DOHH2 (cell line): ENCODE results near the gene MAPKBP1.

ENCODE experiments used
- H3F3A ChIP-seq: fragments of 200-600 bp; sonication (generic), shearing (Covaris generic); 2 replicates; pipeline ENCODE4 v1.6.0; 2016; ENCODE audit warnings: antibody characterized with exemption, mild to moderate bottlenecking; ENCODE audit not compliant: control insufficient read depth, insufficient read depth
- H3K27ac ChIP-seq: fragments of 200-600 bp; sonication (generic); 2 replicates; pipeline ENCODE4 v1.5.1; 2014; ENCODE audit warnings: low read depth, mild to moderate bottlenecking, low read length, moderate library complexity
- H3K27me3 ChIP-seq: fragments of 200-600 bp; sonication (generic); 2 replicates; pipeline ENCODE4 v1.6.1; 2014; ENCODE audit warnings: mild to moderate bottlenecking, low read length, mixed read lengths; ENCODE audit not compliant: control insufficient read depth
- H3K36me3 ChIP-seq: fragments of 200-600 bp; sonication (generic); 2 replicates; pipeline ENCODE4 v1.6.1; 2014; ENCODE audit warnings: mild to moderate bottlenecking, low read length, moderate library complexity, mixed read lengths; ENCODE audit not compliant: control insufficient read depth
- H3K4me1 ChIP-seq: fragments of 200-600 bp; sonication (generic); 2 replicates; pipeline ENCODE4 v1.6.1; 2014; ENCODE audit warnings: mild to moderate bottlenecking, low read length, mixed read lengths; ENCODE audit not compliant: control insufficient read depth
- H3K4me2 ChIP-seq: fragments of 200-600 bp; sonication (generic); 2 replicates; pipeline ENCODE4 v1.6.0; 2014; ENCODE audit warnings: mild to moderate bottlenecking, low read length, moderate library complexity
- H3K4me3 ChIP-seq: fragments of 200-600 bp; sonication (generic); 2 replicates; pipeline ENCODE4 v1.5.1; 2014; ENCODE audit warnings: mild to moderate bottlenecking, low read length, mixed read lengths
- H3K79me2 ChIP-seq: fragments of 200-600 bp; sonication (generic); 2 replicates; pipeline ENCODE4 v1.6.1; 2014; ENCODE audit warnings: mild to moderate bottlenecking, low read length, mixed read lengths; ENCODE audit not compliant: control insufficient read depth
- H3K9me2 ChIP-seq: fragments of 200-600 bp; sonication (generic); replicated peaks from 2 replicates; pipeline ENCODE4 v1.6.1; 2014; ENCODE audit warnings: mild to moderate bottlenecking, low read length, mixed read lengths; ENCODE audit not compliant: control insufficient read depth
- H3K9me3 ChIP-seq: fragments of 200-600 bp; sonication (generic); 2 replicates; pipeline ENCODE4 v1.6.1; 2014; ENCODE audit warnings: antibody characterized with exemption, low read length, mixed read lengths; ENCODE audit not compliant: control insufficient read depth, insufficient read depth
- H4K20me1 ChIP-seq: fragments of 200-600 bp; sonication (generic); 2 replicates; pipeline ENCODE4 v1.6.0; 2014; ENCODE audit warnings: low read depth, mild to moderate bottlenecking, antibody characterized with exemption, low read length, moderate library complexity; ENCODE audit not compliant: control insufficient read depth, insufficient read depth
- EZH2phosphoT487 ChIP-seq: fragments of 200-600 bp; sonication (generic); IDR thresholded peaks from 2 replicates; pipeline ENCODE4 v1.6.1; 2017; ENCODE audit warnings: borderline replicate concordance, mild to moderate bottlenecking, antibody characterized with exemption, low read length, moderate library complexity, mixed read lengths
- TF ChIP-seq, protein P1 (sequence below): fragments of 200-600 bp; sonication (generic); IDR thresholded peaks from one replicate; pipeline ENCODE4 v1.5.1; 2014; ENCODE audit warnings: antibody characterized with exemption, mild to moderate bottlenecking, low read depth, low read length; ENCODE audit not compliant: poor library complexity, severe bottlenecking

MAPKBP1 gene

DNA sequence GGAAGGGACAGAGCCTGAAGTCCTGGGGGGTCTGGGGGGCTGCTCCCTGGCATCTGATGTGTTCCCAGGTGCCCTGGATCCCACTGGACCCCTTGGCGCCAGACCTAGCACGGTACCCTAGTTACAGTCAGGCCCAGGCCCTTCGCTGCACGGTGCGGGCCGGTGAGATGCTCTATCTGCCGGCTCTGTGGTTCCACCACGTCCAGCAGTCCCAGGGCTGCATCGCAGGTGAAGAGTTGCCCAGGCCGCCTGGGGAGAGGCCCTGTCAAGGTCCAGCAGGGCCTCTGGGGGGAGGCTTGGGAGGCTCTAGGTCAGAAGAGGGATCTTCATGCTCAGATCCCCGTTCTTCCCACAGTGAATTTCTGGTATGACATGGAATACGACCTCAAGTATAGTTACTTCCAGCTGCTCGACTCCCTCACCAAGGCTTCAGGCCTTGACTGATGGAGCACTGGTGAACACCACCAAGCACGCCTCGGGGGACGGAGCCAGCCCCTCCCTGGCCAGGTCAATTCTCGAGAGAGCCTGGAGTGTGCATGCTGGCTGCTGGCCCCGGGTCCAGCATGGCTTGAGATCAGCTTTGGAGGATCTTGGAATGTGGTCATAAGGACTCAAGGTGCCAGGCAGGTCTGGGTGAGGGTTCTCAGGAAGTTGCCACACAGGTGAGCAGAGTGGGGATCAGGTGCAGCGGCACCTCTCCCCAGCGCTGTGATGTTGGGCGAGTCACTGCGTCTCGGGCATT lies 62.6 kb downstream of the MAPKBP1 start:
- Histone ChIP-seq H3K27ac (no peak overlapping the region), H3K27me3 (no peaks in the 10 kb centered on the region), H4K20me1 (no peaks in the 10 kb centered on the region), H3K4me2 (no peak overlapping the region), H3K9me3 (no peaks in the 10 kb centered on the region), H3K36me3 (peaks cover 2% of the 10 kb centered on the region; the same call in 1 of the 2 replicates), H3K4me1 (no peaks in the 10 kb centered on the region), H3F3A (no peaks in the 10 kb centered on the region), H3K4me3 (no peak overlapping the region), H3K79me2 (no peaks in the 10 kb centered on the region), H3K9me2 (no peaks in the 10 kb centered on the region)
- TF ChIP-seq EZH2phosphoT487, result no peak
- TF ChIP-seq, protein P1, sequence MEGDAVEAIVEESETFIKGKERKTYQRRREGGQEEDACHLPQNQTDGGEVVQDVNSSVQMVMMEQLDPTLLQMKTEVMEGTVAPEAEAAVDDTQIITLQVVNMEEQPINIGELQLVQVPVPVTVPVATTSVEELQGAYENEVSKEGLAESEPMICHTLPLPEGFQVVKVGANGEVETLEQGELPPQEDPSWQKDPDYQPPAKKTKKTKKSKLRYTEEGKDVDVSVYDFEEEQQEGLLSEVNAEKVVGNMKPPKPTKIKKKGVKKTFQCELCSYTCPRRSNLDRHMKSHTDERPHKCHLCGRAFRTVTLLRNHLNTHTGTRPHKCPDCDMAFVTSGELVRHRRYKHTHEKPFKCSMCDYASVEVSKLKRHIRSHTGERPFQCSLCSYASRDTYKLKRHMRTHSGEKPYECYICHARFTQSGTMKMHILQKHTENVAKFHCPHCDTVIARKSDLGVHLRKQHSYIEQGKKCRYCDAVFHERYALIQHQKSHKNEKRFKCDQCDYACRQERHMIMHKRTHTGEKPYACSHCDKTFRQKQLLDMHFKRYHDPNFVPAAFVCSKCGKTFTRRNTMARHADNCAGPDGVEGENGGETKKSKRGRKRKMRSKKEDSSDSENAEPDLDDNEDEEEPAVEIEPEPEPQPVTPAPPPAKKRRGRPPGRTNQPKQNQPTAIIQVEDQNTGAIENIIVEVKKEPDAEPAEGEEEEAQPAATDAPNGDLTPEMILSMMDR, result no peak

DNA sequence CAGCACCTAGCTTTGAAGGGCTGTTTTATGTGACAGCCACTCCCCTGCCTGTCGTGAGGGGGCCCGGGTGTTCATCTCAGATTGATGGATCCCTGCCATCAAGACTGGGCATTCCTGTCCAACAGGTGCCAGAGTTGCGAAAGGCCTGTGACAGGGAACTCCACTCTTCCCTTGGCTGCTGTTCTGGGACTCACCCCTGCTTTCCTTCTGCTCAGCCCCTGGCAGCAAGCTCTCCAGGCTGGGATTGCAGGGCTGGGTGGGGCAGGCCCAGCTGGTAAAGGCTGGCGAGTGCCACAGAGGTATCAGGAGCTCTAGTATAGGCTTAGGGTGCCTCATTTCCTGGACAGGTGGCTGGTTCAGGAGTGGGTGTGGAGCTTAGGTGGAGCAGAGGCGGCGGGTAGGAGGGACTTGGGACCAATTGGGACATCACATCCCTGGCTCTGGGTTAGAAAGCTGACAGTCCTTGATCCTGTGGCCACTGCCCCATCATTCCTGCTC lies 64.2 kb downstream of the MAPKBP1 start, which contains the start of gene PLA2G4B:
TSS of gene PLA2G4B (plus strand) at position 448 of the 498 bp plus-strand sequence. CDS start 67 bp downstream, outside the sequence.
- Histone ChIP-seq H3K4me2 (no peak within 1 kb of the TSS), H3K4me1 (no peaks in the 10 kb centered on the region), H3K27ac (no peak within 1 kb of the TSS)

DNA sequence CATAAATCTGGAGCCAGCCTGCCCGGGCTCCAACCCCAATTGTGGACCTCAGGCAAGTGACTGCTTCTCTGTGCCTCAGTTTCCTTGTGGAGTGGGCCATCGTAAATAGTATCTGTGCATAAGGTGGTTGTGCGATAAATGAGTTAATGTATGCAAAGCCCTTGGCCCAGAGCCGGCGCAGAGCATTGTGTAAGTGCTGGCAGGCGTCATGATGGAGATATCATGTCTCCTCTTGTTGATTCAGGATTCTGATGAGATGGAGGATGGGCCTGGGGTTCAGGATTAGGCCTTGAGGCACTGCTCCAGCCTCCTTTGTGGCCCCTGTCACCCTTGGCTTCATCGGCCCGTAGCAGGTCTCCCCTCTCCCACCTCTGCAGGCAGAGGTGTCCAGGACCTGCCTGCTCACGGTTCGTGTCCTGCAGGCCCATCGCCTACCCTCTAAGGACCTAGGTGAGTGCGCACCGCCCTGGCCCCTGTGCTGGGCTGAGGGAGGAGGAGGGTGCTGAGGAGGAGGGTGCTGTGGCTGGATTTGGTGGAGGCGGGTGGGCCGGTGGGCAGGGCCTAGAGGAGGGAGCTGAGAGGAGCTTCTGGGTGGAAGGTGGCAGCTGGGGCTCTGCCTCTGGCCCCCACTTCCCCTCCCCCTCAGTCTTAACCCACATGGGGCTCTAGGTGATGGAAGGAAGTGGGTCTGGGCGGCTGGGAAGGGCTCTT lies 65.7 kb downstream of the MAPKBP1 start:
- H3K4me3 ChIP-seq, result no peak overlapping the region
- H3K9me2 ChIP-seq, result no peaks in the 10 kb centered on the region
- no peaks in the 10 kb centered on the region for H3K27me3 ChIP-seq
- H3F3A ChIP-seq, result no peaks in the 10 kb centered on the region
- no peaks in the 10 kb centered on the region for H3K79me2 ChIP-seq
- no peaks in the 10 kb centered on the region for H3K36me3 ChIP-seq
- no peaks in the 10 kb centered on the region for H3K4me1 ChIP-seq
- no peak overlapping the region for H3K4me2 ChIP-seq
- H4K20me1 ChIP-seq, result no peaks in the 10 kb centered on the region
- TF ChIP-seq EZH2phosphoT487, result no peak
- TF ChIP-seq, protein P1, result no peak
- H3K9me3 ChIP-seq, result no peaks in the 10 kb centered on the region
- no peak overlapping the region for H3K27ac ChIP-seq

More for the DNA sequence above, 64.2 kb downstream of the MAPKBP1 start, which contains the start of gene PLA2G4B:
- no peaks in the 10 kb centered on the region for H4K20me1 ChIP-seq
- no peaks in the 10 kb centered on the region for H3K9me3 ChIP-seq
- H3K36me3 ChIP-seq, result no peaks in the 10 kb centered on the region
- no peaks in the 10 kb centered on the region for H3K9me2 ChIP-seq
- no peaks in the 10 kb centered on the region for H3K79me2 ChIP-seq
- TF ChIP-seq, protein P1, result no peak
- no peak for TF ChIP-seq EZH2phosphoT487
- H3K27me3 ChIP-seq, result no peaks in the 10 kb centered on the region
- no peaks in the 10 kb centered on the region for H3F3A ChIP-seq
- H3K4me3 ChIP-seq, result no peak within 1 kb of the TSS
